Sigmoid colon (tissue), 7 donors: ENCODE data around the gene EIF1B. TPM values are rescaled to one million over a fixed set of nuclear protein-coding genes. Genes with fewer than 3 reads are reported as not detected.

Experiments
- DNase-seq: peaks from one replicate; pipeline ENCODE4 v3.0.0-alpha.2; 2019
- H3K27ac ChIP-seq, 4 donors: fragments of 200-600 bp; sonication (generic); one replicate each; pipeline ENCODE4 v1.5.1; 2016 to 2019; ENCODE audit warnings: mild to moderate bottlenecking in 1 of 4
- H3K27me3 ChIP-seq, 3 donors: fragments of 200-600 bp; sonication (generic); one replicate each; pipeline ENCODE4 v1.5.1; 2019; ENCODE audit warnings: mild to moderate bottlenecking in 1 of 3
- H3K36me3 ChIP-seq, 4 donors: fragments of 200-600 bp; sonication (generic); one replicate each; pipeline ENCODE4 v1.5.1; 2016 to 2019
- H3K4me1 ChIP-seq, 4 donors: fragments of 200-600 bp; sonication (generic); one replicate each; pipeline ENCODE4 v1.5.1; 2017 to 2019
- H3K4me3 ChIP-seq, 4 donors: fragments of 200-600 bp; sonication (generic); one replicate each; pipeline ENCODE4 v1.5.1; 2017 to 2019; ENCODE audit warnings: mild to moderate bottlenecking in 2 of 4, moderate library complexity in 1 of 4
- H3K9me3 ChIP-seq, 4 donors: fragments of 200-600 bp in 3 of 4; sonication (generic) in 3 of 4; one replicate each; pipeline versions ENCODE4 v1.5.1 to v1.6.1; 2013 to 2019
- EP300 ChIP-seq, 4 donors: sonication (generic); formaldehyde crosslinking; IDR thresholded peaks; one replicate each; pipeline ENCODE4 v1.6.1; 2017; ENCODE audit warnings: antibody characterized with exemption in 4 of 4
- POLR2A ChIP-seq, 2 donors: fragments of 450-650 bp; IDR thresholded peaks; one replicate each; pipeline ENCODE4 v1.6.1; 2016; ENCODE audit warnings: antibody characterized with exemption in 2 of 2, mild to moderate bottlenecking in 2 of 2, moderate library complexity in 2 of 2
- POLR2AphosphoS5 ChIP-seq, 4 donors: sonication (generic); formaldehyde crosslinking; IDR thresholded peaks; one replicate each; pipeline ENCODE4 v1.6.1; 2017; ENCODE audit warnings: antibody characterized with exemption in 4 of 4
- WGBS, 2 donors: extraction: QIAGEN DNeasy Blood & Tissue Kit; methylation state at CpG; one replicate each; pipeline ENCODE4 v1.1.7; 2013; 5-methylcytosine and 5-hydroxymethylcytosine counted together
- intact Hi-C: fragments of 100-400 bp; cut with DNase I; formaldehyde crosslinking; loops from one replicate; pipeline ENCODE4 v1.15.1; 2023
- polyA plus RNA-seq, 3 donors: library from polyadenylated mRNA; stranded (reverse); fragments of 200-250 nt; gene quantifications; one replicate each; pipeline ENCODE4 v1.2.3, GENCODE V29; 2013
- total RNA-seq, 4 donors: library from RNA; depleted of rRNA; stranded (reverse); fragments of >200 nt; gene quantifications; one replicate each; pipeline ENCODE4 v1.1.0, GENCODE V29; 2016
- TF ChIP-seq, protein P1 (sequence below), 4 experiments: fragments of 450-650 bp in 3 of 4; fragments of 200-600 bp in 1 of 4; IDR thresholded peaks; one replicate each; pipeline ENCODE4 v1.5.1; 2016 to 2019; ENCODE audit warnings: antibody characterized with exemption in 4 of 4, mild to moderate bottlenecking in 3 of 4, moderate library complexity in 2 of 4
- donor health status: healthy with polysubstance abuse.
- donor health status: Bipolar disorder and iron deficiency.
- donor health status: healthy.

The EIF1B gene
- total and polyA plus RNA-seq, 7 donors = 27.1 to 94.1 (median 42.8) TPM

DNA sequence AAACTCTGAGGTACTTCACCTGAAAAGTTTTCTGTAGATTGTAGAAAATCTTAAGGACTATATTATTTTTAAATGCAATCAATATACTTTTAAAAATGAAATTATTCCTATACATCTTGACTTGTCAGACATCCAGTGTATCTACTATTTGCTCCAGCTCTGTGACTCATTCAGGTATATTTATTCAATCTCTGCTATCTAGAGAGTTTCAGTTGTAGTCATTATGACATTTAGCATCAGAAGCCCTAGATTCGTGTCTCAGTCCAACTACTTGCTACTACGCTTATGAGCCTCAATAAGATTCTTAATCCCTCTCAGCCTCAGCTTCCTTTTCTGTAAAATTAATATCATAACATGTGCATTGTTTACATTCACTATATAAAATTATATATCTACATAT is 22.3 kb upstream of the EIF1B start:
- no peak overlapping the region for H3K4me3 ChIP-seq
- WGBS, 2 donors = 84 to 91% methylated on average over 2 of the region's 2 CpGs
- H3K36me3 ChIP-seq = no peaks in the 10 kb centered on the region
- no peak overlapping the region for H3K27ac ChIP-seq
- TF ChIP-seq, protein P1, sequence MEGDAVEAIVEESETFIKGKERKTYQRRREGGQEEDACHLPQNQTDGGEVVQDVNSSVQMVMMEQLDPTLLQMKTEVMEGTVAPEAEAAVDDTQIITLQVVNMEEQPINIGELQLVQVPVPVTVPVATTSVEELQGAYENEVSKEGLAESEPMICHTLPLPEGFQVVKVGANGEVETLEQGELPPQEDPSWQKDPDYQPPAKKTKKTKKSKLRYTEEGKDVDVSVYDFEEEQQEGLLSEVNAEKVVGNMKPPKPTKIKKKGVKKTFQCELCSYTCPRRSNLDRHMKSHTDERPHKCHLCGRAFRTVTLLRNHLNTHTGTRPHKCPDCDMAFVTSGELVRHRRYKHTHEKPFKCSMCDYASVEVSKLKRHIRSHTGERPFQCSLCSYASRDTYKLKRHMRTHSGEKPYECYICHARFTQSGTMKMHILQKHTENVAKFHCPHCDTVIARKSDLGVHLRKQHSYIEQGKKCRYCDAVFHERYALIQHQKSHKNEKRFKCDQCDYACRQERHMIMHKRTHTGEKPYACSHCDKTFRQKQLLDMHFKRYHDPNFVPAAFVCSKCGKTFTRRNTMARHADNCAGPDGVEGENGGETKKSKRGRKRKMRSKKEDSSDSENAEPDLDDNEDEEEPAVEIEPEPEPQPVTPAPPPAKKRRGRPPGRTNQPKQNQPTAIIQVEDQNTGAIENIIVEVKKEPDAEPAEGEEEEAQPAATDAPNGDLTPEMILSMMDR (IDR thresholded peaks at IDR 0.05) = no peak
- no peak for TF ChIP-seq POLR2AphosphoS5 (IDR thresholded peaks at IDR 0.05)
- TF ChIP-seq POLR2A (IDR thresholded peaks at IDR 0.05) = no peak
- TF ChIP-seq EP300 (IDR thresholded peaks at IDR 0.05) = no peak
- H3K4me1 ChIP-seq = no peaks in the 10 kb centered on the region
- DNase-seq = no peak
- H3K27me3 ChIP-seq = no peaks in the 10 kb centered on the region
- intact Hi-C loops = no loop called here
- H3K9me3 ChIP-seq = peaks cover 0 to 8% (median 0%) of the 10 kb centered on the region in 4 donors

DNA sequence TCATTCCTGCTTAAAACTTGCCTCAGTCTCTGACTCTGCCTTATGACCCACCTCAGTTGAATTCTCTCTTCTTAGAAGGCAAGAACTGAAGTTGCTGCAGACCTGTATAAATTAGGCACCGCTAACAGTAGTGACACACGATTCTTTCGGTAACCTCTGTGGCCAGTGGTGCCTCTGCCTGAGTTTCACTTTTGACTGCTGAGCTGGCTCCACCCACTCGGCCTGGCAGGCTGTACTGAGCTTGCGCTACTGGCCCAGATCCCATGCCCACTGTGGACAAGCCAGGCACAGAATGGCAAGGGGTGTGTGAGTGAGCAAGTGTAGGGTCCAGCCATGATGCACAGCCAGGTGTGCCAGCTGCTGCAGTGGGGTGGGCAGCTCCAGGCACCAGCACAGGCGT is 19.1 kb upstream of the EIF1B start:
- Histone ChIP-seq H3K27me3 (no peaks in the 10 kb centered on the region), H3K27ac (no peak overlapping the region), H3K36me3 (peaks cover 0 to 5% (median 0%) of the 10 kb centered on the region in 4 donors), H3K9me3 (no peaks in the 10 kb centered on the region), H3K4me1 (no peaks in the 10 kb centered on the region), H3K4me3 (no peak overlapping the region)
- DNase-seq = no peak
- WGBS, 2 donors = 92 to 94% methylated on average over 6 of the region's 6 CpGs
- intact Hi-C loops = no loop called here
- TF ChIP-seq, protein P1 (IDR thresholded peaks at IDR 0.05) = no peak
- TF ChIP-seq POLR2A (IDR thresholded peaks at IDR 0.05) (no peak), EP300 (IDR thresholded peaks at IDR 0.05) (no peak), POLR2AphosphoS5 (IDR thresholded peaks at IDR 0.05) (no peak)

DNA sequence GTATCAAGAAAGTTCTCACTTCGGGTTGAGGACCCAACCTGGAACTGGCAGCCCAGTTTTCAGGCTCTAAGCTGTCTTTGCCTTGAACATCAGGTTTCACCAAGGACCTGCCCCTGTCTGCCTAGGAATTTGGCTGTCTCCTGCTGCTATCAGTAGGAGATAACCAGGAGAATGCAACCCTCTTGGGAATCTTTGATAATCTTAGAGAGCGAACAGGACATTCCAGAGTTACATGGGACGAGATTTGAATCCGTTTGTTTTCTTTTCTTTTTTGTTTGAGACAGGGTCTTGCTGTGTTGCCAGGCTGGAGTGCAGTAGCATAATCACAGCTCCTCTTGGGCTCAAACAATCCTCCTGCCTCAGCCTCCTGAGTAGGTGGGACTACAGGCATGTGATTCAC is 18.0 kb upstream of the EIF1B start:
- 97 to 98% methylated on average over 4 of the region's 4 CpGs for WGBS, 2 donors
- H3K4me3 ChIP-seq = no peak overlapping the region
- H3K36me3 ChIP-seq = peaks cover 0 to 5% (median 0%) of the 10 kb centered on the region in 4 donors
- no peak overlapping the region for H3K27ac ChIP-seq
- no peaks in the 10 kb centered on the region for H3K9me3 ChIP-seq
- no peaks in the 10 kb centered on the region for H3K27me3 ChIP-seq
- DNase-seq = no peak
- H3K4me1 ChIP-seq = no peaks in the 10 kb centered on the region
- intact Hi-C loops = no loop called here
- TF ChIP-seq POLR2AphosphoS5 (IDR thresholded peaks at IDR 0.05) (no peak), EP300 (IDR thresholded peaks at IDR 0.05) (no peak), POLR2A (IDR thresholded peaks at IDR 0.05) (no peak)
- TF ChIP-seq, protein P1 (IDR thresholded peaks at IDR 0.05) = no peak

DNA sequence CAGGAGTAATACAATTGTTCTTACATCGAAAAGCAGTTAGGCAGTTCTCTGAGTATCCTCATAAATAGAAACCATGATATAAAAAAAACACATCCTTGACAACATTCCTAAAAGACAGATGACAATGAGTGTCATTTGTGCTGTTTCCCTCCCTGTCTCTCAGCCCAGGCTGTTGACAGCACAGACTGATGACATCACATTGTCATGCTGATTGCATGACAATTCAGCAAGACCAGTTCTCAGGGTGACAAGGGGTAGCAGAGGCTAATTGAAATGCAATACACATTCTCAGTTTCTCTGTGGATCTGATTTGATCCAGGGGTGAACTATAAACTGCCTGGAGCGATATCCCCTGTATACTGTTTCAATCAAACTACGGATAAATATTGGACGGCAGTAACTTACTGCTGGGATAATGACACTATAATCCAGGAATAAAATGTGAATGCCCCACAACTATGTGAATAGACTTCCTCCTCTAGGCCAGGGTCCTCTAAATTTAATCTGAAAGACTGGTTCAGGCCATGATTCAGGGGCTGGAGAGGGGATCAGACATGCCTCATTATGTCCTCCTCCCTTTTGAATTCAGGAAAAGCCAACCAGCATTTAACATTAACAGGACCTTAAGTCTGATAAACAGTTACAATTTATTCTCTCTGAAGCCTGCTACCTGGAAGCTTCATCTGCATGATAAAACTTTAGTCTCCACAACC is 16.7 kb upstream of the EIF1B start:
- H3K36me3 ChIP-seq = peaks cover 0 to 5% (median 0%) of the 10 kb centered on the region in 4 donors
- H3K27ac ChIP-seq = no peak overlapping the region
- no peak for DNase-seq
- no peaks in the 10 kb centered on the region for H3K4me1 ChIP-seq
- intact Hi-C loops = no loop called here
- TF ChIP-seq POLR2AphosphoS5 (IDR thresholded peaks at IDR 0.05) (no peak), EP300 (IDR thresholded peaks at IDR 0.05) (no peak), POLR2A (IDR thresholded peaks at IDR 0.05) (no peak)
- TF ChIP-seq, protein P1 (IDR thresholded peaks at IDR 0.05) = no peak
- 71 to 81% methylated on average over 4 of the region's 4 CpGs for WGBS, 2 donors
- no peak overlapping the region for H3K4me3 ChIP-seq
- H3K9me3 ChIP-seq = no peaks in the 10 kb centered on the region
- H3K27me3 ChIP-seq = no peaks in the 10 kb centered on the region

DNA sequence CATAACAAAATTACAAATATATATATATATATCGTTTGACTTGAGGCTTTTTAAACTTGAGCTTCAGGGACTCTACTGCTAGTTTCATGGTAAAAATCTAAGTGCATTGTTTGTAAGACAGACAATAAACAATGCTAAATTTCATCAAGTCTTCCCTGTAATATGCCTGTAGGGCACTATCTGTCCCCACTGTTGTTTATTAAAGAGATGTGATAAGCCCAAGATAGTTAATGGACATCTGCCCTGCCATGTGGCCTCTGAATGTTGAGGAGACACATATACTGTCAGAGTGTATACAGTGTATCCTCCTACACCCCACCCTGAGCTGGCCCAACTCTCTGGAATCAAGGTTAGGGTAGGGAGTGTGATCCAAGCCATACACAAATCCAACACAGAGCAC is 15.1 kb upstream of the EIF1B start:
- Histone ChIP-seq H3K4me3 (no peak overlapping the region), H3K9me3 (no peaks in the 10 kb centered on the region), H3K27ac (no peak overlapping the region), H3K27me3 (no peaks in the 10 kb centered on the region), H3K4me1 (no peaks in the 10 kb centered on the region), H3K36me3 (peaks cover 0 to 5% (median 0%) of the 10 kb centered on the region in 4 donors)
- intact Hi-C loops = no loop called here
- DNase-seq = no peak
- TF ChIP-seq EP300 (IDR thresholded peaks at IDR 0.05) (no peak), POLR2AphosphoS5 (IDR thresholded peaks at IDR 0.05) (no peak), POLR2A (IDR thresholded peaks at IDR 0.05) (no peak)
- TF ChIP-seq, protein P1 (IDR thresholded peaks at IDR 0.05) = no peak
- WGBS, 2 donors = 94 to 95% methylated on average over 1 of the region's 1 CpG
